NCI-H2171 (cell line): ENCODE data around the gene HSFY2.
"Not testable (repeated sequence)": the region's sequence is repeated elsewhere in the genome, so short reads cannot be mapped to it uniquely, and the experiment has no call there.

ENCODE experiments used
- DNase-seq: peaks from one replicate; lab custom pipeline; 2025; lab: John Stamatoyannopoulos, UW

Gene HSFY2, protein sequence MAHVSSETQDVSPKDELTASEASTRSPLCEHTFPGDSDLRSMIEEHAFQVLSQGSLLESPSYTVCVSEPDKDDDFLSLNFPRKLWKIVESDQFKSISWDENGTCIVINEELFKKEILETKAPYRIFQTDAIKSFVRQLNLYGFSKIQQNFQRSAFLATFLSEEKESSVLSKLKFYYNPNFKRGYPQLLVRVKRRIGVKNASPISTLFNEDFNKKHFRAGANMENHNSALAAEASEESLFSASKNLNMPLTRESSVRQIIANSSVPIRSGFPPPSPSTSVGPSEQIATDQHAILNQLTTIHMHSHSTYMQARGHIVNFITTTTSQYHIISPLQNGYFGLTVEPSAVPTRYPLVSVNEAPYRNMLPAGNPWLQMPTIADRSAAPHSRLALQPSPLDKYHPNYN

DNA sequence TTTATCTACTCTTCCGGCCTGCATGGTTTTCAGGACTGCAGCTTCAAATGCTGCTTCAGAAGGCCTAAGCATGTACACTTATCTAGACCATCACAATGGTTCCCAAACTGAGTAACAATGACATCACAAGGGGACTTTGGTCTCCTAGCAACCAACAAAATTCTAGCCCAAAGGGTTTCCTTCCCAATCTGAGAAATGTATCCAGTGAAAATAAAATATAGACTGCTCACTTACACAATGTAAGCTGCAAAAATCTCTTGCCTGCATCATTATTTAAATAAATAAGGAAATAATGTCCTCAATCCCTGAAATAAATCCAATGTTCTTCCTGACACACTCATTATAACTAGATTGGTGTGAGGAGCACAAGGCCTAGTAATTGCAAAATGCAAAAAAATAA is at the start of gene HSFY2:
TSS of gene HSFY2 (minus strand) at position 101 of the 400 bp plus-strand sequence. CDS start 117 bp downstream, outside the sequence.
- DNase-seq, result not testable (repeated sequence)

DNA sequence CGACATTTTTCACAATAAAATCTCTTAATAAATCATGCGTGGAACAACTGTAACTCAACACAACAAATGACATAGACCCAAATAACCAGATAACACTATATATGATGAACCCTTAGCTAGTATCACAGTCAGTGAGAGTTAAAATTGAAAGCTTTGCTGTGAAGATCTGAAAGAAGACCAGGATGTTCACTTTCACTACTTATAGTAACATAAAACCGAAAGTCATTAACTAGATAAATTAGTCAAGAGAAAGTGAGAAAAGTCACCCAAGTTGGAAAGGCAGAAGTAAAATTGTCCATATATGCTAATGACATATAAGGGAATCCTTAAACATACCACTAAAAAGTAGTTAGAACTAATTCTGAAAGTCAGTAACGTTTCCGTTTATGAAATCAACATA is 42.2 kb upstream of the HSFY2 start:
- not testable (repeated sequence) for DNase-seq

DNA sequence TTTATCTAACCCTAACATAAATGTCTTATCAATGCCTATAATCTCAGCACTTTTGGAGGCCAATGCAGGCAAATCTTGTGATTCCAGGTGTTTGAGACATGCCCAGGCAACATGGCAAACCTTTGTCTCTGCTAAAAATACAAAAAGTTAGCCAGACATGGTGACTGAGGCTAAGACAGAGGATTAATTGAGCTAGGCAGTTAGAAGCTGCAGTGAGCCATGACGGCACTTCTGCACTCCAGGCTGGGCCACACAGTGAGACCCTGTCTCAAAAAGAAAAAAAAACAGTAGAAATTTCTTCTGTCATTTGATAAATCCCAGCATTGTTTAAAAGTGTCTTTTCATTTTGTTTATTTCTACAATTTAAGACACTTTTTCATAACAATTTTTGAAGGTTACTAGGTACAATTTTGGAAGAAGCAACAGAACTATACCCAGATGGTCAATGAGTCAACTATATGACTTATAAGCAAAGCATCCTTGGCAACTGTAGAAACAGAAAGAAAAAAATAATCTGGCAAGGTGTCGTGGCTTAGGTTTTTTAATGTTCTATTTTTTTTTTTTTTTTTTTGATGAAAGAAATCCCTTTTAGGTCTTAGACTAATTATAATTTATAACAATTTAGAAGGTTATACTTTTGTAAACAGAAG is 15.3 kb upstream of the HSFY2 start:
- DNase-seq, result not testable (repeated sequence)

DNA sequence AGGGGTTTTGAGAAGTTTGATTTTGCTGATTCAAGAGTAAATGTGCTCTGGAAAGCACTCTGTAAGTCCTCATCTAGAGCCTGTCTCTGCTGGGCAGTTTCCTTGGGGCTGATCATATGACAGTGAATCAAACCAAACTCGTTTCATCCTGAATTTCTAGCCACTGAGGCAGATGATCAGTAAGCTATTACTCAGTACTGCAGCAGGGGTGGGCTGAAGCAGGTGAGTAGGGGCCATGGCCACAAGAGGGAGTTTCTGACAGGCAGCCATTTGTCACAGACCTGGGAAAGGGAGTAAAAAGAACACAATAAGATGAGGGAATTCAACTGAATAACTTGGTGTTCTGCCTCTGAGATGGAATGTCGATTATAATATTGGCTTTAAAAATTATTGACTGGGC is 19.5 kb downstream of the HSFY2 start:
- not testable (repeated sequence) for DNase-seq

DNA sequence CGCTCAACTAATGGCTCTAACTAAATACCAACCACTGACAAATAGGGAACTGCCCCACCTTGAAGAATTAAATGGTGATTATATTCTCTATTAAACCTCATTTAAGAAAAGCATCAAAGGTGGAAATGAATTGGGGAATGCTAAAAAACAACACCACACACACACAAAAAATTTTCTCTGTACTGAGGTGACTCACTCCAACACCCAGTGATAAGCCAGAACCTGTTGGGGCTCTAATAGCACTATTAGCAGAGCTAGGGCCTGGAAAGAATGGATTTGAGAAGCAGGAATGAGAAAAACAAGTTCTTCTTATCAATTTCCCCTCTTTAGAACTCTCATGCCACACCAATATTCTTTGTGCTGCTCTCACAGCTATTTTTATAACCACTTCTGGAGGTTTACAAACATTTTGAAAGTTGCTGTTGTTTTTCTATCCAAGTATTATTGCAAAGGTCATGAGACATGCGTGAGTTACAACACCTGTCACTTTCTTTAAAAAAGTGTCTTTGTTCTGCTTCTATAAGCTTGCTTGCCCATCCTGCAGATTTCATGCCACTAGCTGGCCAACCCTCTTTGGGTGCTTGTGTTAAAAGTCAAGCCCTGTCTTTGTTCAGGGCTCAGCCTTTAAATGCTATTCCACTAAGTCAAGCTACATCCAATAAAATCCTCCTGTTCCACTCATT is 20.3 kb downstream of the HSFY2 start:
- not testable (repeated sequence) for DNase-seq

DNA sequence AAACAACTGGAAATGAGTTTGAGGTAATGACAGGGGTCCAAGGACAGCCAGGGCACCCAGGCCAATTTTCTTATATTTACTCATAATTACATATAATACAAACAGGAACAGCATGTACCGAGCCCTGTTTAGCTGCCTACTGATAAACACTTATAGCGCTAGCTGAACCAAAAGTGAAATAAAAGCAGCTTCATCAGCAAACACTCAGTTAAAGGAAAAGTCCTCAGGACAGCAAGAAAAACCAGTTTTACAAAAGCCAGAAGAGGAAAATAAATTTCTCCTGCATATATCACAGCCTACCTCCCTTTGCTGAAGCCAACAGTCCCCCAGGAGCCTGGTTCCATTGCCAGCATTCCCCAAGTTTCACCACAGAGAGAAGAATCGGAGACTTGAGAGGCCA is 49.8 kb downstream of the HSFY2 start:
- not testable (repeated sequence) for DNase-seq
